GM12874 (cell line): ENCODE results near the gene CD96.

Source experiments
- TF ChIP-seq, protein P1 (sequence below): IDR thresholded peaks from 2 replicates; pipeline ENCODE4 v1.5.1; 2011; ENCODE audit warnings: low read depth, mild to moderate bottlenecking, control low read depth, low read length, moderate library complexity; ENCODE audit not compliant: insufficient read depth

Gene CD96

DNA sequence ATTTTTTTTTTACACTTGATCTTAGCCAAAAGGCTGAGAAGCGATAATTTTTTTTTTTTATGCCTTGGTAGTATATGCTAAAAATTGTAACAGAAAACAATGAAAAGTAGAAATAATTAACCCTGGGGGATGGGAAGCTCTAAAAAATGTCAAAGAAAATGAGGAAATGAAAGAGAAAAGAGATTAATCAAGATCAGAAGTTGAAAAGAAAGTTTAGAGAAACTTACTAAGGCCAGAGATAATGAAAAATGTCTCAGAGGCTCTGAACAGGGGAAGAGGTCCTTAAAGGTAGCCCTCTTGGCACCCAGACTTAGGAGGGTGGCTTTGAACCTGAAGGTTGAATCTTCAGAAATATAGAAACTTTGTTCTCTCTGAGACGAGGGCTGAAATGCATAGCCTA is 111.8 kb downstream of the CD96 start:
- TF ChIP-seq, protein P1, sequence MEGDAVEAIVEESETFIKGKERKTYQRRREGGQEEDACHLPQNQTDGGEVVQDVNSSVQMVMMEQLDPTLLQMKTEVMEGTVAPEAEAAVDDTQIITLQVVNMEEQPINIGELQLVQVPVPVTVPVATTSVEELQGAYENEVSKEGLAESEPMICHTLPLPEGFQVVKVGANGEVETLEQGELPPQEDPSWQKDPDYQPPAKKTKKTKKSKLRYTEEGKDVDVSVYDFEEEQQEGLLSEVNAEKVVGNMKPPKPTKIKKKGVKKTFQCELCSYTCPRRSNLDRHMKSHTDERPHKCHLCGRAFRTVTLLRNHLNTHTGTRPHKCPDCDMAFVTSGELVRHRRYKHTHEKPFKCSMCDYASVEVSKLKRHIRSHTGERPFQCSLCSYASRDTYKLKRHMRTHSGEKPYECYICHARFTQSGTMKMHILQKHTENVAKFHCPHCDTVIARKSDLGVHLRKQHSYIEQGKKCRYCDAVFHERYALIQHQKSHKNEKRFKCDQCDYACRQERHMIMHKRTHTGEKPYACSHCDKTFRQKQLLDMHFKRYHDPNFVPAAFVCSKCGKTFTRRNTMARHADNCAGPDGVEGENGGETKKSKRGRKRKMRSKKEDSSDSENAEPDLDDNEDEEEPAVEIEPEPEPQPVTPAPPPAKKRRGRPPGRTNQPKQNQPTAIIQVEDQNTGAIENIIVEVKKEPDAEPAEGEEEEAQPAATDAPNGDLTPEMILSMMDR: no peak

- TF ChIP-seq, protein P1: no peak
Measured at GRCh38 chr3:111662012-111662411, 120.0 kb downstream of the CD96 start.

- TF ChIP-seq, protein P1: no peak
Measured at GRCh38 chr3:111662907-111663306, 120.9 kb downstream of the CD96 start.

GRCh38 chr3:111666041-111666735 is 124.2 kb downstream of the CD96 start:
- TF ChIP-seq, protein P1: no peak

- TF ChIP-seq, protein P1: no peak
Measured at GRCh38 chr3:111667170-111667569, 125.2 kb downstream of the CD96 start.

DNA sequence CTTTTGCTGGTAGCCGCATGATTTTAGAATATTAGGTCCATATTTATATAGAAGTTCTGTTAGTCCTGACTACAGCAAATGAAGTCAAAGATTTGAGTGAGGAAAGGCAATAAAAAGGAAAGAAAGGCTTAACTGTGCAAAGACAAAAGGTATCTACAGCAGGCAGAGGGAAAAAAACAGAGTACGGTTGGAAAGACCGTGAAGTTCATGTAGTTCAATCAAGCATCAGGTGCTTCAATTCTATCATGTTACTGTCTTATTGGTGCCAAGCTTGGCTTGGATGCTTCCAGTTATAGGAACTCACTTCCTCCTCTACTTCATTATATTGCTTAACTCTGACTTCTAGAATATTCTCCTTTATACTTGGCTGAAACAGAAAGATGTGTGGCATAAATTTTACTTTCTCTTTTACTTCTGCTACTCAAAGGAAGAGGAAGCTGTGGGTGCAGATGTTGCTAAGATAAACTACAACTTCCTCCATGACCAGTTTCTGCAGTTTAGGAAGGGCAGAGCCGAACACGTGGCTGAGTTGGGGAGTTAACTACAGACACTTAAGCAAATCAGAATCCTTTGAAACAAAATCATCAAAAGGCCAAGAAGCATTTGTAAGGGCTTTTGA is 125.7 kb downstream of the CD96 start:
- TF ChIP-seq, protein P1: no peak

DNA sequence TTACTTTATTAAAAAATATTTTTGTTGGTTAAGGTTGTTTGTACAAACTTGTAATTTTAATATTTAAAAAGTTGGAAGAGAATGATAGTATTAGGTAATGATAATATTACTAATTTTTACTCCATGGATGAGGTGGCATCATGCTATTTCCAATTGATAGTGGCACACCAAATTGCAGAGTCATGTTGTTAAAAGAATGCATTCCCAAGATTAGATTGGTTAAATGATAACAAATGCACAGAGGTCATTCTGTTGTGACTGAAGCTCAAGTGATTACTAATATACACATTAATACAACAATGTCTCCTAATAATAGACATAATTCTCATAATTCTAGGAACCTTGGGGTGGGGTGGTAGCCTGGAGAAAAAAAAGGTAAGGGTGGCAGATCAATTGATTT is 126.3 kb downstream of the CD96 start:
- TF ChIP-seq, protein P1: no peak
